WTC11 (cell line): Measurements from ENCODE around the gene DOK7. TPM values are rescaled to one million over a fixed set of nuclear protein-coding genes. Genes with fewer than 3 reads are reported as not detected.

Experiments used
- ATAC-seq: fragments of 200-7000 bp; cut with Tn5 transposase; 2 replicates; pipeline ENCODE4 v1.10.0; 2021; ENCODE audit warnings: mild to moderate bottlenecking, moderate library complexity
- CTCF ChIA-PET: fragments of 300-600 bp; sonication (Branson Sonifier 250); formaldehyde crosslinking; loops from one replicate; lab custom pipeline; 2021; ENCODE audit warnings: antibody characterized with exemption; lab: Charles Lee
- POLR2A ChIA-PET: fragments of 350-600 bp; sonication (Branson Sonifier 250); formaldehyde crosslinking; loops from one replicate; lab custom pipeline; 2021; ENCODE audit warnings: antibody characterized with exemption; lab: Charles Lee
- DNase-seq: peaks from one replicate; pipeline ENCODE4 v3.0.0; 2021; ENCODE audit warnings: low spot score
- H3K27ac Mint-ChIP-seq: 2 replicates; pipeline ENCODE4 v1.8.0; 2021; ENCODE audit warnings: mixed read lengths
- H3K27me3 Mint-ChIP-seq: 2 replicates; pipeline ENCODE4 v1.8.0; 2021; ENCODE audit warnings: low read depth, mild to moderate bottlenecking, moderate library complexity, mixed read lengths
- H3K36me3 Mint-ChIP-seq: 2 replicates; pipeline ENCODE4 v1.8.0; 2021; ENCODE audit warnings: mixed read lengths
- H3K4me1 Mint-ChIP-seq: 2 replicates; pipeline ENCODE4 v1.8.0; 2022; ENCODE audit warnings: mixed read lengths
- H3K4me3 Mint-ChIP-seq: 2 replicates; pipeline ENCODE4 v1.8.0; 2021; ENCODE audit warnings: mild to moderate bottlenecking, moderate library complexity, mixed read lengths
- H3K9me3 Mint-ChIP-seq: 2 replicates; pipeline ENCODE4 v1.8.0; 2021; ENCODE audit warnings: mixed read lengths
- ETV6 ChIP-seq: sonication (generic); formaldehyde crosslinking; IDR thresholded peaks from 2 replicates; pipeline ENCODE4 v1.8.1; 2022; ENCODE audit warnings: mild to moderate bottlenecking, missing genetic modification reagents
- FOXK1 ChIP-seq: sonication (generic); formaldehyde crosslinking; IDR thresholded peaks from 2 replicates; pipeline ENCODE4 v1.8.0; 2022; ENCODE audit warnings: mild to moderate bottlenecking, moderate library complexity, missing genetic modification reagents
- IRF2 ChIP-seq: sonication (generic); formaldehyde crosslinking; IDR thresholded peaks from 2 replicates; pipeline ENCODE4 v1.8.0; 2022; ENCODE audit warnings: low read depth, missing genetic modification reagents, borderline replicate concordance
- NFATC4 ChIP-seq: fragments of 250-450 bp; sonication (Bioruptor Pico); IDR thresholded peaks from 2 replicates; pipeline ENCODE4 v1.9.0; 2021; ENCODE audit warnings: mild to moderate bottlenecking
- NFYB ChIP-seq: sonication (generic); formaldehyde crosslinking; conservative IDR thresholded peaks from 2 replicates; pipeline ENCODE4 v1.8.0; 2022; ENCODE audit warnings: low read depth, missing genetic modification reagents
- SMAD3 ChIP-seq: sonication (generic); formaldehyde crosslinking; IDR thresholded peaks from 2 replicates; pipeline ENCODE4 v1.8.0; 2022; ENCODE audit warnings: missing genetic modification reagents, mild to moderate bottlenecking, borderline replicate concordance
- SOX15 ChIP-seq: fragments of 250-450 bp; sonication (Bioruptor Pico); IDR thresholded peaks from 2 replicates; pipeline ENCODE4 v1.9.0; 2021; ENCODE audit warnings: mild to moderate bottlenecking
- ZBTB21 ChIP-seq: sonication (generic); formaldehyde crosslinking; IDR thresholded peaks from 2 replicates; pipeline ENCODE4 v1.8.1; 2023; ENCODE audit warnings: mild to moderate bottlenecking, missing genetic modification reagents, borderline replicate concordance
- ZNF396 ChIP-seq: fragments of 250-450 bp; sonication (Bioruptor Pico); IDR thresholded peaks from 2 replicates; pipeline ENCODE4 v1.8.0; 2021; ENCODE audit warnings: mild to moderate bottlenecking, moderate library complexity, borderline replicate concordance
- total RNA-seq: library from RNA; stranded (reverse); gene quantifications from 3 replicates; pipeline ENCODE4 v1.2.3, GENCODE V29; 2021
- TF ChIP-seq, protein P1 (sequence below): sonication (generic); formaldehyde crosslinking; IDR thresholded peaks from 2 replicates; pipeline ENCODE4 v1.8.1; 2023; ENCODE audit warnings: mild to moderate bottlenecking, missing genetic modification reagents, moderate library complexity
- TF ChIP-seq, protein P2 (sequence below): fragments of 250-450 bp; sonication (Bioruptor Pico); IDR thresholded peaks from 2 replicates; pipeline ENCODE4 v1.9.0; 2021; ENCODE audit warnings: mild to moderate bottlenecking
- TF ChIP-seq, protein P3 (sequence below): sonication (generic); formaldehyde crosslinking; IDR thresholded peaks from 2 replicates; pipeline ENCODE4 v1.8.0; 2023; ENCODE audit warnings: missing genetic modification reagents
- TF ChIP-seq, protein P4 (sequence below): sonication (generic); formaldehyde crosslinking; conservative IDR thresholded peaks from 2 replicates; pipeline ENCODE4 v1.8.1; 2023; ENCODE audit warnings: mild to moderate bottlenecking, low read depth, missing genetic modification reagents, moderate library complexity
- TF ChIP-seq, protein P5 (sequence below): fragments of 250-450 bp; sonication (Bioruptor Pico); conservative IDR thresholded peaks from 2 replicates; pipeline ENCODE4 v1.9.0; 2021; ENCODE audit warnings: mild to moderate bottlenecking
- TF ChIP-seq, protein P6 (sequence below): sonication (generic); formaldehyde crosslinking; IDR thresholded peaks from 2 replicates; pipeline ENCODE4 v1.8.1; 2022; ENCODE audit warnings: mild to moderate bottlenecking, missing genetic modification reagents, moderate library complexity, borderline replicate concordance
- TF ChIP-seq, protein P7 (sequence below): sonication (generic); formaldehyde crosslinking; conservative IDR thresholded peaks from 2 replicates; pipeline ENCODE4 v1.8.1; 2022; ENCODE audit warnings: mild to moderate bottlenecking, missing genetic modification reagents
- TF ChIP-seq, protein P8 (sequence below): sonication (generic); formaldehyde crosslinking; IDR thresholded peaks from 2 replicates; pipeline ENCODE4 v1.8.1; 2023; ENCODE audit warnings: mild to moderate bottlenecking, missing genetic modification reagents, borderline replicate concordance

DOK7 gene
- total RNA-seq, 1 experiment from 2014 or later, result 0.22 TPM

DNA sequence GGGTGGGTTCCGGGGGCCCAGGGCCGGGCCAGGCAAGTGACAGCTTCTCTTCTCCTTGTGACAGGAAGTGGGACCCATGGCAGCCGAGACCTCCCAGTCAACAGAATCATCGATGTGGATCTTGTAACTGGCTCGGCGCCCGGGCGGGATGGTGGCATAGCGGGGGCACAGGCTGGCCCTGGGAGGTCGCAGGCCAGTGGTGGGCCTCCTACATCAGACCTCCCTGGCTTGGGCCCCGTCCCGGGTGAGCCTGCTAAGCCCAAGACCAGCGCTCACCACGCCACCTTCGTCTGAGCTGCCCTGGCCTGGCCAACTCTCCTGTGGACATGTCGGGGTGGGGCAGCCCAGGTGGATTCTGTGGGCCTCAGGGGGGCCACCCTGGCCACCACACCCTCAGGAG is 23.7 kb upstream of the DOK7 start:
- POLR2A ChIA-PET, result interaction anchor here (0.5 kb wide), 1 partner anchor 108 kb away, joined by 3 read pairs; no protein-coding TSS in a partner anchor
- Mint-ChIP-seq H3K4me1 (no peaks in the 10 kb centered on the region), H3K27me3 (no peaks in the 10 kb centered on the region), H3K9me3 (no peaks in the 10 kb centered on the region), H3K4me3 (no peak overlapping the region), H3K36me3 (no peaks in the 10 kb centered on the region), H3K27ac (no peak overlapping the region)
- CTCF ChIA-PET, result interaction anchor here (1.6 to 2.9 kb wide), 2 partner anchors 93 to 121 kb away, joined by 4 to 8 read pairs; no protein-coding TSS in a partner anchor
- no peak for ATAC-seq
- no peak for DNase-seq
- TF ChIP-seq SMAD3 (CRISPR knock-in tag) (no peak), IRF2 (no peak), FOXK1 (CRISPR knock-in tag) (no peak), ETV6 (CRISPR knock-in tag) (no peak), SOX15 (no peak), ZNF396 (CRISPR knock-in tag) (no peak), ZBTB21 (CRISPR knock-in tag) (no peak), NFATC4 (CRISPR knock-in tag) (no peak), NFYB (CRISPR knock-in tag) (no peak)
- TF ChIP-seq, protein P1, sequence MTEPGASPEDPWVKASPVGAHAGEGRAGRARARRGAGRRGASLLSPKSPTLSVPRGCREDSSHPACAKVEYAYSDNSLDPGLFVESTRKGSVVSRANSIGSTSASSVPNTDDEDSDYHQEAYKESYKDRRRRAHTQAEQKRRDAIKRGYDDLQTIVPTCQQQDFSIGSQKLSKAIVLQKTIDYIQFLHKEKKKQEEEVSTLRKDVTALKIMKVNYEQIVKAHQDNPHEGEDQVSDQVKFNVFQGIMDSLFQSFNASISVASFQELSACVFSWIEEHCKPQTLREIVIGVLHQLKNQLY (CRISPR knock-in tag), result no peak
- TF ChIP-seq, protein P2, sequence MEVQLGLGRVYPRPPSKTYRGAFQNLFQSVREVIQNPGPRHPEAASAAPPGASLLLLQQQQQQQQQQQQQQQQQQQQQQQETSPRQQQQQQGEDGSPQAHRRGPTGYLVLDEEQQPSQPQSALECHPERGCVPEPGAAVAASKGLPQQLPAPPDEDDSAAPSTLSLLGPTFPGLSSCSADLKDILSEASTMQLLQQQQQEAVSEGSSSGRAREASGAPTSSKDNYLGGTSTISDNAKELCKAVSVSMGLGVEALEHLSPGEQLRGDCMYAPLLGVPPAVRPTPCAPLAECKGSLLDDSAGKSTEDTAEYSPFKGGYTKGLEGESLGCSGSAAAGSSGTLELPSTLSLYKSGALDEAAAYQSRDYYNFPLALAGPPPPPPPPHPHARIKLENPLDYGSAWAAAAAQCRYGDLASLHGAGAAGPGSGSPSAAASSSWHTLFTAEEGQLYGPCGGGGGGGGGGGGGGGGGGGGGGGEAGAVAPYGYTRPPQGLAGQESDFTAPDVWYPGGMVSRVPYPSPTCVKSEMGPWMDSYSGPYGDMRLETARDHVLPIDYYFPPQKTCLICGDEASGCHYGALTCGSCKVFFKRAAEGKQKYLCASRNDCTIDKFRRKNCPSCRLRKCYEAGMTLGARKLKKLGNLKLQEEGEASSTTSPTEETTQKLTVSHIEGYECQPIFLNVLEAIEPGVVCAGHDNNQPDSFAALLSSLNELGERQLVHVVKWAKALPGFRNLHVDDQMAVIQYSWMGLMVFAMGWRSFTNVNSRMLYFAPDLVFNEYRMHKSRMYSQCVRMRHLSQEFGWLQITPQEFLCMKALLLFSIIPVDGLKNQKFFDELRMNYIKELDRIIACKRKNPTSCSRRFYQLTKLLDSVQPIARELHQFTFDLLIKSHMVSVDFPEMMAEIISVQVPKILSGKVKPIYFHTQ, result no peak
- TF ChIP-seq, protein P3, sequence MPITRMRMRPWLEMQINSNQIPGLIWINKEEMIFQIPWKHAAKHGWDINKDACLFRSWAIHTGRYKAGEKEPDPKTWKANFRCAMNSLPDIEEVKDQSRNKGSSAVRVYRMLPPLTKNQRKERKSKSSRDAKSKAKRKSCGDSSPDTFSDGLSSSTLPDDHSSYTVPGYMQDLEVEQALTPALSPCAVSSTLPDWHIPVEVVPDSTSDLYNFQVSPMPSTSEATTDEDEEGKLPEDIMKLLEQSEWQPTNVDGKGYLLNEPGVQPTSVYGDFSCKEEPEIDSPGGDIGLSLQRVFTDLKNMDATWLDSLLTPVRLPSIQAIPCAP, result no peak
- TF ChIP-seq, protein P4, sequence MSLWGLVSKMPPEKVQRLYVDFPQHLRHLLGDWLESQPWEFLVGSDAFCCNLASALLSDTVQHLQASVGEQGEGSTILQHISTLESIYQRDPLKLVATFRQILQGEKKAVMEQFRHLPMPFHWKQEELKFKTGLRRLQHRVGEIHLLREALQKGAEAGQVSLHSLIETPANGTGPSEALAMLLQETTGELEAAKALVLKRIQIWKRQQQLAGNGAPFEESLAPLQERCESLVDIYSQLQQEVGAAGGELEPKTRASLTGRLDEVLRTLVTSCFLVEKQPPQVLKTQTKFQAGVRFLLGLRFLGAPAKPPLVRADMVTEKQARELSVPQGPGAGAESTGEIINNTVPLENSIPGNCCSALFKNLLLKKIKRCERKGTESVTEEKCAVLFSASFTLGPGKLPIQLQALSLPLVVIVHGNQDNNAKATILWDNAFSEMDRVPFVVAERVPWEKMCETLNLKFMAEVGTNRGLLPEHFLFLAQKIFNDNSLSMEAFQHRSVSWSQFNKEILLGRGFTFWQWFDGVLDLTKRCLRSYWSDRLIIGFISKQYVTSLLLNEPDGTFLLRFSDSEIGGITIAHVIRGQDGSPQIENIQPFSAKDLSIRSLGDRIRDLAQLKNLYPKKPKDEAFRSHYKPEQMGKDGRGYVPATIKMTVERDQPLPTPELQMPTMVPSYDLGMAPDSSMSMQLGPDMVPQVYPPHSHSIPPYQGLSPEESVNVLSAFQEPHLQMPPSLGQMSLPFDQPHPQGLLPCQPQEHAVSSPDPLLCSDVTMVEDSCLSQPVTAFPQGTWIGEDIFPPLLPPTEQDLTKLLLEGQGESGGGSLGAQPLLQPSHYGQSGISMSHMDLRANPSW, result no peak
- TF ChIP-seq, protein P5, sequence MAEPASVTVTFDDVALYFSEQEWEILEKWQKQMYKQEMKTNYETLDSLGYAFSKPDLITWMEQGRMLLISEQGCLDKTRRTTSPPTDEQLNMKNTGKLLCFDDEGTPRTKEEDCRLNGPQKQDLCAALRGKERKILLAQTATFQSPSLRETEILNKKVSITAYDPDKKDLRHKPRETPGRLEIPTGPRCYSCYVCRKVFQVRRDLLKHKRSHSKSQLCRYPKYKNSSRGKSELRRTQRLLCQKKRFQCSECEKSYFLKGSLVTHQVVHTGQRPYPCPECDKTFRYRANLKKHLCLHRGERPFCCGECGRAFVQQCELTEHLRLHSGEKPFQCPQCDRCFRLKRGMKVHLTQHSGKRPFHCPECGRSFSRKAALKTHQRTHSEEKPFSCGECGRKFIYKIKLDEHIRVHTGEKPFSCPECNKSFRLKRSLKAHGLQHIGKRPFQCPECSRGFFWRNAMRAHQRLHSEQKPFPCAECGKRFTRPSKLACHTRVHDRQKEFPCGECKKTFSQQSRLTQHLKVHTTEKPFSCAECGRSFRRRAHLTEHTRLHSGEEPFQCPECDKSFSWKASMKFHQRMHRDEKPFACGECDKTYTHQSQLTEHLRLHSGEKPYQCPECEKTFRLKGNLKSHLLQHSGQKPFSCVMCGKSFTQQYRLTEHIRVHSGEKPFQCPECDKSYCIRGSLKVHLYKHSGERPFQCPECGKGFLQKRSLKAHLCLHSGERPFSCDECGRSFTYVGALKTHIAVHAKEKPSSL (CRISPR knock-in tag), result no peak
- TF ChIP-seq, protein P6, sequence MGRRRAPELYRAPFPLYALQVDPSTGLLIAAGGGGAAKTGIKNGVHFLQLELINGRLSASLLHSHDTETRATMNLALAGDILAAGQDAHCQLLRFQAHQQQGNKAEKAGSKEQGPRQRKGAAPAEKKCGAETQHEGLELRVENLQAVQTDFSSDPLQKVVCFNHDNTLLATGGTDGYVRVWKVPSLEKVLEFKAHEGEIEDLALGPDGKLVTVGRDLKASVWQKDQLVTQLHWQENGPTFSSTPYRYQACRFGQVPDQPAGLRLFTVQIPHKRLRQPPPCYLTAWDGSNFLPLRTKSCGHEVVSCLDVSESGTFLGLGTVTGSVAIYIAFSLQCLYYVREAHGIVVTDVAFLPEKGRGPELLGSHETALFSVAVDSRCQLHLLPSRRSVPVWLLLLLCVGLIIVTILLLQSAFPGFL (CRISPR knock-in tag), result no peak

DNA sequence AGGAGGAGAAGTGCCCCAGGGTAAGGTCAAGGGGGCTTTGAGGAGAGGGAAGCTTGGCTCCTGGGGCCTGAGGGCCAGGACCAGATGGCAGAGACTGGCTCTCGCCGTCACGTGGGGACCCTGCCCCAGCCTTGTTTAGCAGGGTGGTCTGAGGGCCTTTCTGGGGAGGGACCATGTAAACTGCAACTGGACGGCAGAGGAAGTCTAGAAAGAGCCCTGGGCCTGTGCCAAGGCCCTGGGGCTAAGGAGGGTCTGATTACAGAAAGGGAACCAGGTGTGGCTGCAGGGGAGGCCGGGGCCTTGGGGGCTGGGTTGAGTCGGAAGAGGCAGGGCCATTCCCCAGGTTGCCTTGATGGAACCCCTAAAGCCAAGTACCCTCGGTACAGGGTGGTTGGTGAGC is 23.1 kb upstream of the DOK7 start:
- no peak for ATAC-seq
- Mint-ChIP-seq H3K4me3 (no peak overlapping the region), H3K27ac (no peak overlapping the region), H3K9me3 (no peaks in the 10 kb centered on the region), H3K27me3 (no peaks in the 10 kb centered on the region), H3K4me1 (no peaks in the 10 kb centered on the region), H3K36me3 (no peaks in the 10 kb centered on the region)
- no peak for DNase-seq
- ChIA-PET CTCF (interaction anchor here (1.0 to 5.0 kb wide), 4 partner anchors 41 to 121 kb away, joined by 3 to 35 read pairs (median 18); no protein-coding TSS in a partner anchor), POLR2A (interaction anchor here (0.5 kb wide), 1 partner anchor 108 kb away, joined by 3 read pairs; no protein-coding TSS in a partner anchor)
- TF ChIP-seq, protein P7, sequence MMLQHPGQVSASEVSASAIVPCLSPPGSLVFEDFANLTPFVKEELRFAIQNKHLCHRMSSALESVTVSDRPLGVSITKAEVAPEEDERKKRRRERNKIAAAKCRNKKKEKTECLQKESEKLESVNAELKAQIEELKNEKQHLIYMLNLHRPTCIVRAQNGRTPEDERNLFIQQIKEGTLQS (CRISPR knock-in tag), result no peak
- TF ChIP-seq, protein P8, sequence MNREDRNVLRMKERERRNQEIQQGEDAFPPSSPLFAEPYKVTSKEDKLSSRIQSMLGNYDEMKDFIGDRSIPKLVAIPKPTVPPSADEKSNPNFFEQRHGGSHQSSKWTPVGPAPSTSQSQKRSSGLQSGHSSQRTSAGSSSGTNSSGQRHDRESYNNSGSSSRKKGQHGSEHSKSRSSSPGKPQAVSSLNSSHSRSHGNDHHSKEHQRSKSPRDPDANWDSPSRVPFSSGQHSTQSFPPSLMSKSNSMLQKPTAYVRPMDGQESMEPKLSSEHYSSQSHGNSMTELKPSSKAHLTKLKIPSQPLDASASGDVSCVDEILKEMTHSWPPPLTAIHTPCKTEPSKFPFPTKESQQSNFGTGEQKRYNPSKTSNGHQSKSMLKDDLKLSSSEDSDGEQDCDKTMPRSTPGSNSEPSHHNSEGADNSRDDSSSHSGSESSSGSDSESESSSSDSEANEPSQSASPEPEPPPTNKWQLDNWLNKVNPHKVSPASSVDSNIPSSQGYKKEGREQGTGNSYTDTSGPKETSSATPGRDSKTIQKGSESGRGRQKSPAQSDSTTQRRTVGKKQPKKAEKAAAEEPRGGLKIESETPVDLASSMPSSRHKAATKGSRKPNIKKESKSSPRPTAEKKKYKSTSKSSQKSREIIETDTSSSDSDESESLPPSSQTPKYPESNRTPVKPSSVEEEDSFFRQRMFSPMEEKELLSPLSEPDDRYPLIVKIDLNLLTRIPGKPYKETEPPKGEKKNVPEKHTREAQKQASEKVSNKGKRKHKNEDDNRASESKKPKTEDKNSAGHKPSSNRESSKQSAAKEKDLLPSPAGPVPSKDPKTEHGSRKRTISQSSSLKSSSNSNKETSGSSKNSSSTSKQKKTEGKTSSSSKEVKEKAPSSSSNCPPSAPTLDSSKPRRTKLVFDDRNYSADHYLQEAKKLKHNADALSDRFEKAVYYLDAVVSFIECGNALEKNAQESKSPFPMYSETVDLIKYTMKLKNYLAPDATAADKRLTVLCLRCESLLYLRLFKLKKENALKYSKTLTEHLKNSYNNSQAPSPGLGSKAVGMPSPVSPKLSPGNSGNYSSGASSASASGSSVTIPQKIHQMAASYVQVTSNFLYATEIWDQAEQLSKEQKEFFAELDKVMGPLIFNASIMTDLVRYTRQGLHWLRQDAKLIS (CRISPR knock-in tag), result no peak
